Vagina (tissue), 2 donors: Measurements from ENCODE around the gene SRCIN1.

Source experiments
- CTCF ChIP-seq, 3 experiments: fragments of 450-650 bp in 2 of 3; fragments of 200-600 bp in 1 of 3; sonication (generic) in 1 of 3; IDR thresholded peaks; one replicate each; pipeline ENCODE4 v1.5.1; 2017 to 2019; ENCODE audit warnings: antibody characterized with exemption in 3 of 3, mild to moderate bottlenecking in 2 of 3, moderate library complexity in 2 of 3
- POLR2A ChIP-seq, 2 donors: fragments of 450-650 bp; IDR thresholded peaks; one replicate each; pipeline ENCODE4 v1.6.1; 2017; ENCODE audit warnings: antibody characterized with exemption in 2 of 2, mild to moderate bottlenecking in 2 of 2, moderate library complexity in 2 of 2

- TF ChIP-seq POLR2A (IDR thresholded peaks at IDR 0.05), result no peak
- TF ChIP-seq CTCF (IDR thresholded peaks at IDR 0.05), result no peak
Measured at GRCh38 chr17:38511150-38512108, 94.3 kb downstream of the SRCIN1 start.
